LHCN-M2 (cell line): Measurements from ENCODE around the gene AUH. TPM values are rescaled to one million over a fixed set of nuclear protein-coding genes. Genes with fewer than 3 reads are reported as not detected.

ENCODE experiments used
- DNase-seq: peaks from one replicate; pipeline ENCODE4 v3.0.0-alpha.2; 2012; ENCODE audit warnings: low read depth
- total RNA-seq: library from RNA; depleted of rRNA; stranded (reverse); fragments of >200 nt; gene quantifications from 2 replicates; pipeline ENCODE4 v1.2.3, GENCODE V29; 2014; rRNA removed

AUH gene
- total RNA-seq, 1 experiment from 2014 or later: 11.5 TPM

GRCh38 chr9:91172329-91172728, 189.4 kb downstream of the AUH start:
- DNase-seq: no peak

DNA sequence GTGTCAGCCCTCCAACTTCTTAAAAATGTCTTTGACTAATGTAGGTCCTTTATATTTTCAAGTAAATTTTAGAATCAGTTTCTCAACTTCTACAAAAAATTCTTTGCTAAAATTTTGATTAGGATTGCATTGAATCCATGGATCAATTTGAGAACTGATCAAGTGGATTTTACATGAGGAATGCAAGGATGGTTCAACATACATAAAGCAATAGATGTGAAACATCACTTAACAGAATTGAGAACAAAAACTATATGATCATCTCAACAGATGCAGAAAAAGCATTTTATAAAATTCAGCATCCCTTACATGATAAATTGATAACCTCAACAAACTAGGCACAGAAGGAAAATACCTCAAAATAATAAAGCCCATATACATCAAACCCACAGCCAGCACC, 190.8 kb downstream of the AUH start:
- DNase-seq: no peak

DNA sequence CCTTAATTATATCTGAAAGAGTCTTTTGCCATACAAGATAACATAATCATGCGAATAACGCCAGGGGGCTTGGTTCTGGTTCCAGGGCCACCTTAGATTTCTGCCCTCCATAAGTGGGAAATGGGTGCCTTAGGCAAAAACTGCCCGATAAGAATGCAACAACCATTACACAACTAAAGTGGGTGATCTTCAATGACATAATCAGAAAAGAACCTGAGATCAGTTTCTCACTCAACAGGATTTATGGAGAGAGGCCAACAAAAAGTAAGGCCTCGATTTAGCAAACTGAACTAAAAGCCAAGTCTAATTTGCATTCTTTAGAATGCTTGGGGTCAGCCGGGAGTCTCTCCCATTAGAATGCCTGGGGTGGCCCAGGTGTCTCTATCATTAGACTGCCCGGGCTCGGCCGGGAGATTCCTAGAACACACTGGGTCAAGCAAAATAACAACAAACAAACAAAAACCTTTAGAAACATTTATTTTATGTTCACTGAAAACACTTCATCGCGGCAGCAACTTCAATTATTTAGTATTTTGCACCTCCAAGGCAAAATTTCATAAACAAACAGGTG, 194.8 kb downstream of the AUH start:
- no peak for DNase-seq

- peak; percentile 99 for DNase-seq
Observed at GRCh38 chr9:91164724-91165520, 196.8 kb downstream of the AUH start.

Other genes starting within 250 kb of the AUH start
- gene NFIL3, start 61.9 kb upstream of the AUH start, total RNA-seq: 10.3 and 13.3 TPM in 2 replicates